Skeletal muscle satellite cell (primary cell): ENCODE results near the gene DHCR24.

Experiments
- H3K27me3 ChIP-seq: 2 replicates; pipeline ENCODE4 v1.7.0; 2013; ENCODE audit warnings: low read length; ENCODE audit not compliant: control insufficient read depth, insufficient read depth
- H3K36me3 ChIP-seq: 2 replicates; pipeline ENCODE4 v1.7.0; 2013; ENCODE audit warnings: mild to moderate bottlenecking, control low read depth, low read length; ENCODE audit not compliant: insufficient read depth
- H3K4me1 ChIP-seq: 2 replicates; pipeline ENCODE4 v1.7.0; 2013; ENCODE audit warnings: low read length; ENCODE audit not compliant: control insufficient read depth, insufficient read depth
- H3K4me2 ChIP-seq: 2 replicates; pipeline ENCODE4 v1.7.0; 2013; ENCODE audit warnings: mild to moderate bottlenecking, low read length
- H3K4me3 ChIP-seq: 2 replicates; pipeline ENCODE4 v1.7.0; 2013; ENCODE audit warnings: low read length
- H3K9ac ChIP-seq: 2 replicates; pipeline ENCODE4 v1.7.0; 2013; ENCODE audit warnings: mild to moderate bottlenecking, low read depth, low read length, moderate library complexity
- H3K9me3 ChIP-seq: replicated peaks from 2 replicates; pipeline ENCODE4 v1.7.0; 2013; ENCODE audit warnings: mild to moderate bottlenecking, control low read depth, low read length

DHCR24 gene

GRCh38 chr1:54871275-54872035, 15.5 kb downstream of the DHCR24 start:
- H3K9ac ChIP-seq: no peak overlapping the region
- peaks cover 29% of the 10 kb centered on the region for H3K4me1 ChIP-seq
- H3K9me3 ChIP-seq: no peaks in the 10 kb centered on the region
- no peak overlapping the region for H3K4me3 ChIP-seq
- H3K36me3 ChIP-seq: peaks cover 77% of the 10 kb centered on the region
- no peaks in the 10 kb centered on the region for H3K27me3 ChIP-seq
- no peak overlapping the region for H3K4me2 ChIP-seq

GRCh38 chr1:54870869-54871268, 16.1 kb downstream of the DHCR24 start:
- H3K27me3 ChIP-seq: no peaks in the 10 kb centered on the region
- no peak overlapping the region for H3K4me2 ChIP-seq
- H3K4me1 ChIP-seq: peaks cover 23% of the 10 kb centered on the region
- no peak overlapping the region for H3K9ac ChIP-seq
- H3K9me3 ChIP-seq: no peaks in the 10 kb centered on the region
- H3K36me3 ChIP-seq: peaks cover 77% of the 10 kb centered on the region
- H3K4me3 ChIP-seq: no peak overlapping the region

- H3K4me1 ChIP-seq: peaks cover 13% of the 10 kb centered on the region
- no peak overlapping the region for H3K4me2 ChIP-seq
- no peaks in the 10 kb centered on the region for H3K9me3 ChIP-seq
- H3K27me3 ChIP-seq: no peaks in the 10 kb centered on the region
- no peak overlapping the region for H3K9ac ChIP-seq
- no peak overlapping the region for H3K4me3 ChIP-seq
- peaks cover 71% of the 10 kb centered on the region for H3K36me3 ChIP-seq
Observed at GRCh38 chr1:54869173-54869851, 17.7 kb downstream of the DHCR24 start.

GRCh38 chr1:54867717-54868057, 19.3 kb downstream of the DHCR24 start:
- H3K4me2 ChIP-seq: no peak overlapping the region
- no peak overlapping the region for H3K4me3 ChIP-seq

GRCh38 chr1:54866801-54867716, 19.9 kb downstream of the DHCR24 start:
- peaks cover 62% of the 10 kb centered on the region for H3K36me3 ChIP-seq
- H3K9ac ChIP-seq: no peak overlapping the region

More at GRCh38 chr1:54867717-54868057, 19.3 kb downstream of the DHCR24 start:
- Histone ChIP-seq H3K36me3 (peaks cover 62% of the 10 kb centered on the region), H3K27me3 (no peaks in the 10 kb centered on the region), H3K9ac (no peak overlapping the region), H3K4me1 (peaks cover 6% of the 10 kb centered on the region), H3K9me3 (no peaks in the 10 kb centered on the region)

GRCh38 chr1:54865238-54866073, 21.5 kb downstream of the DHCR24 start:
- Histone ChIP-seq H3K4me1 (peaks cover 17% of the 10 kb centered on the region), H3K9me3 (no peaks in the 10 kb centered on the region), H3K27me3 (no peaks in the 10 kb centered on the region), H3K36me3 (peaks cover 57% of the 10 kb centered on the region), H3K4me2 (no peak overlapping the region), H3K4me3 (no peak overlapping the region), H3K9ac (no peak overlapping the region)

More at GRCh38 chr1:54866801-54867716, 19.9 kb downstream of the DHCR24 start:
- Histone ChIP-seq H3K9me3 (no peaks in the 10 kb centered on the region), H3K4me1 (peaks cover 6% of the 10 kb centered on the region), H3K4me2 (no peak overlapping the region), H3K27me3 (no peaks in the 10 kb centered on the region), H3K4me3 (no peak overlapping the region)

GRCh38 chr1:54864460-54865208, 22.4 kb downstream of the DHCR24 start:
- H3K4me1 ChIP-seq: peaks cover 17% of the 10 kb centered on the region
- no peak overlapping the region for H3K4me2 ChIP-seq
- no peaks in the 10 kb centered on the region for H3K9me3 ChIP-seq
- H3K9ac ChIP-seq: no peak overlapping the region
- no peaks in the 10 kb centered on the region for H3K27me3 ChIP-seq
- peaks cover 61% of the 10 kb centered on the region for H3K36me3 ChIP-seq
- H3K4me3 ChIP-seq: no peak overlapping the region

- Histone ChIP-seq H3K36me3 (peaks cover 63% of the 10 kb centered on the region), H3K4me1 (peaks cover 19% of the 10 kb centered on the region), H3K27me3 (no peaks in the 10 kb centered on the region), H3K4me2 (no peak overlapping the region), H3K9ac (no peak overlapping the region), H3K4me3 (no peak overlapping the region), H3K9me3 (no peaks in the 10 kb centered on the region)
Observed at GRCh38 chr1:54863267-54863665, 23.7 kb downstream of the DHCR24 start.

GRCh38 chr1:54861070-54861761, 25.8 kb downstream of the DHCR24 start:
- Histone ChIP-seq H3K9ac (no peak overlapping the region), H3K4me3 (no peak overlapping the region), H3K4me2 (no peak overlapping the region), H3K36me3 (peaks cover 62% of the 10 kb centered on the region), H3K9me3 (no peaks in the 10 kb centered on the region), H3K27me3 (no peaks in the 10 kb centered on the region), H3K4me1 (peaks cover 38% of the 10 kb centered on the region)
